ENCODE measurements around the gene TSPY2. TPM values are rescaled to one million over a fixed set of nuclear protein-coding genes. Genes with fewer than 3 reads are reported as not detected.
"Not testable (repeated sequence)": the region's sequence is repeated elsewhere in the genome, so short reads cannot be mapped to it uniquely, and the experiment has no call there.

The TSPY2 gene, protein sequence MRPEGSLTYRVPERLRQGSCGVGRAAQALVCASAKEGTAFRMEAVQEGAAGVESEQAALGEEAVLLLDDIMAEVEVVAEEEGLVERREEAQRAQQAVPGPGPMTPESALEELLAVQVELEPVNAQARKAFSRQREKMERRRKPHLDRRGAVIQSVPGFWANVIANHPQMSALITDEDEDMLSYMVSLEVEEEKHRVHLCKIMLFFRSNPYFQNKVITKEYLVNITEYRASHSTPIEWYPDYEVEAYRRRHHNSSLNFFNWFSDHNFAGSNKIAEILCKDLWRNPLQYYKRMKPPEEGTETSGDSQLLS
- total RNA-seq: not detected
- polyA plus RNA-seq (ENCODE audit: insufficient read length in 6 of 6): not detected
- long read RNA-seq, donor 1: 0 reads
- long read RNA-seq, donor 2: 0 reads
- long read RNA-seq, donor 3: 0 reads
- long read RNA-seq, donor 4: 0 reads
- long read RNA-seq, donor 5: 0 reads
- long read RNA-seq, donor 6: 0 reads
- long read RNA-seq, donor 7: 0 reads
- long read RNA-seq, donor 8: 0 reads
- long read RNA-seq, donor 9: 0 reads
- long read RNA-seq, donor 10: 0 reads
- long read RNA-seq, donor 11: 0 reads
- long read RNA-seq, donor 12: 0 reads

DNA sequence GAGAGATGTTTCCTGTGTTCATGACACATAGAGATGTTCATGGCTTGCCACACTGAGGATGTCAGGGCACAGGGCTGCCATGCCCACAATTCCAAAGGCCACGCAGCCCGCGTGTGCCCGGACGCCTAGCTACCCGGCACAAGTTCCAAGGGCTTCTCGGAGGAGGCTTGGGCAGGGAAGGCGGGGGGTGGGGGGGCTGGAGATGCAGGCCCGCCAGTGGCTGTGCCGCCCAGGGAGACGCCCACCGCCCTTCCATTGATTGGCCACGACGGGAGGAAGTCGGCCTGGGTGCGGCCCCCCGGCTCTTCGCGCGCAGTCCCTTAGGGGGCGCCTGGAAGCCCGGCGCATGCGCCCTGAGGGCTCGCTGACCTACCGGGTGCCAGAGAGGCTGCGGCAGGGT is at the start of gene TSPY2:
TSS of gene TSPY2 (plus strand) at position 301 of the 400 bp plus-strand sequence. CDS start at position 347, 46 bp downstream.
- H3K4me3 ChIP-seq; H3K27ac ChIP-seq; H3K36me3 ChIP-seq; ATAC-seq; H3K4me1 ChIP-seq; intact Hi-C loops (cut with DNase I); DNase-seq; H3K27me3 ChIP-seq; H3K9me3 ChIP-seq: not testable (repeated sequence)

DNA sequence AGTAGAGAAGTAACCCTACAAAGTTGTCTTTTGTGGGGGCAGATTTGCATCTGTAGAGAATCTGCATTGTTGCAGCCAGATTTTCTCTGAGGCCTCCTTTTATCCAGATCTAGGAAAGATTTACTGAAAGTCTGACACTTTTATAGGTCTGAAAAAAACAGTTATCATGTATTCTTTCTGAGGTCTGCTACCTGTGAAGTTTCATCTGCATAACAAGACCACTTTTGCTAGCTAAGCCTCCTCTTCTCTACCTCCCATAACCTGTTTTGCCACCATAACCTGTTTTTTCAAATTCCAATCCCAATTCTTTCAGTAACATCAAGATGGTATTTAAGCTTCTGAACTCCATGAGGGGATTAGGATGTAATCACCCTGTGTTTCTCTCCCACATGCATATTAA is 36.5 kb upstream of the TSPY2 start:
- intact Hi-C loops (cut with DNase I): not testable (repeated sequence)

DNA sequence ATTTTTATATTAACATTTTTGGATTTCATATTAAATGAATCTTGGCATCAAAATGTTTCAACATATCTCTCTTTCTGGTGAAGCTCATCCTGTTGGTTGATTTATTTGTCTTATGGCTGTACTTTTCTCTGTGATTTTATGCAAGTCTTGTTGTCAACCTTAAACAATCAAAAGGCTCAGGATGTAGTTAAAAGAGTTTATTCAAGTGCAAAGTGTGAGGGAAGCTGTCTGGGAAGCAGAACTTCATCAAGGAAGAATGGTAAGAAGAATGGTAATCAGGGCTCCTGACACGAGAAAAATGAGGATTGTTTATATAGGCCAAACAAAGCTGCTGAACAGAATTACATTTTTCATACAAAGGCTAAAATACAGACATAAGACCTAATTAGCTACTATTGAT is 29.0 kb upstream of the TSPY2 start:
- H3K9me3 ChIP-seq; H3K27ac ChIP-seq; H3K27me3 ChIP-seq; H3K4me3 ChIP-seq; H3K4me1 ChIP-seq; H3K36me3 ChIP-seq; DNase-seq; intact Hi-C loops (cut with DNase I); ATAC-seq: not testable (repeated sequence)

More for the DNA sequence above, 36.5 kb upstream of the TSPY2 start:
- not testable (repeated sequence) for DNase-seq, H3K27ac ChIP-seq, H3K4me3 ChIP-seq, H3K27me3 ChIP-seq, H3K36me3 ChIP-seq, H3K9me3 ChIP-seq, H3K4me1 ChIP-seq, ATAC-seq

DNA sequence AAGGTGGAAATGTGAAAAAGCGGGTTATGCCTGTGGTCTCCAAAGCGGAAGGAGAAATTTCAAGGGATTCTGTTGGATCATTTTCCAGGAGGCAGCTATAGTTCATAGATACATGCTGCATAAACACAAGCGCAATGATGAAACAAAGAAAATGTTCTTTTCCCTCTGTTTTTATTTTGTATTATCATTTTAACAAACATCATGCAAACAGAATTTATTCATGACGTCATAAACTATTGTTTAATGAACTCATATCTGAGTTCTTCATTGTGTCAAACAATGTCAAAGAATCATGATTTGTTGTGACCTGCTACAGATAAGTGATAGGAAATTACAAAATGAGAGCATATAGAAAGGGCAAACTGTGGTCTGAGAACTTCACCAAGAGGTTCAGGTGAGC is 23.8 kb downstream of the TSPY2 start:
- H3K27ac ChIP-seq; H3K4me1 ChIP-seq; H3K36me3 ChIP-seq; ATAC-seq; intact Hi-C loops (cut with DNase I); H3K27me3 ChIP-seq; H3K4me3 ChIP-seq; DNase-seq; H3K9me3 ChIP-seq: not testable (repeated sequence)

Data from left lung (tissue), 14 donors.